BJ (cell line): ENCODE measurements around the gene GALNT7. TPM values are rescaled to one million over a fixed set of nuclear protein-coding genes. Genes with fewer than 3 reads are reported as not detected.

ENCODE experiments used
- CTCF ChIA-PET: fragments of 350-600 bp; formaldehyde crosslinking; extraction: SDS; loops from one replicate; lab custom pipeline; 2021; ENCODE audit warnings: antibody characterized with exemption, inconsistent platforms; lab: Yijun Ruan, JAX
- POLR2A ChIA-PET: fragments of 300-600 bp; sonication (Branson Sonifier 250); formaldehyde crosslinking; extraction: SDS; loops from one replicate; lab custom pipeline; 2021; ENCODE audit warnings: antibody characterized with exemption; lab: Charles Lee
- DNase-seq: peaks from one replicate; pipeline ENCODE4 v3.0.0-alpha.2; 2011; ENCODE audit warnings: low read depth
- H3K27me3 ChIP-seq: 2 replicates; pipeline ENCODE4 v1.6.0; 2011; ENCODE audit warnings: low read length; ENCODE audit not compliant: control insufficient read depth, insufficient read depth
- H3K36me3 ChIP-seq: 2 replicates; pipeline ENCODE4 v1.5.1; 2011; ENCODE audit warnings: low read length; ENCODE audit not compliant: control insufficient read depth, insufficient read depth
- H3K4me3 ChIP-seq: 2 replicates; pipeline ENCODE4 v1.5.1; 2011; ENCODE audit warnings: low read depth, mild to moderate bottlenecking, control low read depth, low read length
- CTCF ChIP-seq: IDR thresholded peaks from 2 replicates; pipeline ENCODE4 v1.5.1; 2011; ENCODE audit warnings: low read depth, mild to moderate bottlenecking, control low read depth, inconsistent platforms, low read length, moderate library complexity; ENCODE audit not compliant: insufficient read depth
- polyA plus RNA-seq: library from polyadenylated mRNA; depleted of rRNA; stranded (reverse); fragments of >200 nt; gene quantifications from 2 replicates; pipeline ENCODE4 v1.2.3, GENCODE V29; 2011

The GALNT7 gene
- polyA plus RNA-seq, 1 experiment, result 6.3 TPM

- peak overlapping the region; percentile 91 for H3K4me3 ChIP-seq
- H3K36me3 ChIP-seq, result no peaks in the 10 kb centered on the region
- CTCF ChIA-PET, result interaction anchor here (1.0 to 1.9 kb wide), 4 partner anchors 12 to 156 kb away, joined by 4 to 6 read pairs (median 6); no protein-coding TSS in a partner anchor
- H3K27me3 ChIP-seq, result no peaks in the 10 kb centered on the region
- no peak for DNase-seq
- POLR2A ChIA-PET, result no interaction called here
- TF ChIP-seq CTCF, result no peak
Measured at GRCh38 chr4:173170182-173170778, 1.7 kb downstream of the GALNT7 start.

- ChIA-PET CTCF (interaction anchor here (1.5 to 1.9 kb wide), 2 partner anchors 86 to 146 kb away, joined by 6 read pairs; no protein-coding TSS in a partner anchor), POLR2A (no interaction called here)
- TF ChIP-seq CTCF, result peak; percentile 32
- no peaks in the 10 kb centered on the region for H3K27me3 ChIP-seq
- H3K36me3 ChIP-seq, result no peaks in the 10 kb centered on the region
- H3K4me3 ChIP-seq, result no peak overlapping the region
- no peak for DNase-seq
Measured at GRCh38 chr4:173171098-173171497, 2.5 kb downstream of the GALNT7 start.

GRCh38 chr4:173171987-173172386 lies 3.4 kb downstream of the GALNT7 start:
- ChIA-PET POLR2A (no interaction called here), CTCF (no interaction called here)
- Histone ChIP-seq H3K27me3 (no peaks in the 10 kb centered on the region), H3K36me3 (no peaks in the 10 kb centered on the region), H3K4me3 (no peak overlapping the region)
- no peak for TF ChIP-seq CTCF
- DNase-seq, result no peak

- ChIA-PET CTCF (no interaction called here), POLR2A (no interaction called here)
- no peak for DNase-seq
- Histone ChIP-seq H3K4me3 (no peak overlapping the region), H3K27me3 (no peaks in the 10 kb centered on the region), H3K36me3 (no peaks in the 10 kb centered on the region)
- no peak for TF ChIP-seq CTCF
Measured at GRCh38 chr4:173174184-173174583, 5.6 kb downstream of the GALNT7 start.

- Histone ChIP-seq H3K4me3 (no peak overlapping the region), H3K36me3 (no peaks in the 10 kb centered on the region), H3K27me3 (no peaks in the 10 kb centered on the region)
- DNase-seq, result no peak
- no peak for TF ChIP-seq CTCF
- ChIA-PET CTCF (no interaction called here), POLR2A (no interaction called here)
Measured at GRCh38 chr4:173174594-173175012, 6.0 kb downstream of the GALNT7 start.
